AG04449 (cell line): ENCODE results near the gene HS3ST2.
"Not testable (repeated sequence)": the region's sequence is repeated elsewhere in the genome, so short reads cannot be mapped to it uniquely, and the experiment has no call there.

Experiments
- CTCF ChIA-PET: fragments of 350-600 bp; formaldehyde crosslinking; extraction: SDS; loops from one replicate; lab custom pipeline; 2021; ENCODE audit warnings: antibody characterized with exemption; lab: Yijun Ruan, JAX
- POLR2A ChIA-PET: fragments of 400-600, 350-600 bp; formaldehyde crosslinking; extraction: SDS; loops from one replicate; lab custom pipeline; 2020; ENCODE audit warnings: antibody characterized with exemption, inconsistent platforms; lab: Yijun Ruan, JAX
- DNase-seq: peaks from one replicate; pipeline ENCODE4 v3.0.0-alpha.2; 2010; ENCODE audit warnings: low read depth, low spot score
- H3K4me3 ChIP-seq: 2 replicates; pipeline ENCODE4 v1.5.1; 2011; ENCODE audit warnings: low read depth, mild to moderate bottlenecking, control low read depth, low read length
- CTCF ChIP-seq: IDR thresholded peaks from one replicate; pipeline ENCODE4 v1.5.1; 2011; ENCODE audit warnings: mild to moderate bottlenecking, moderate library complexity, low read length, control low read depth, inconsistent platforms; ENCODE audit not compliant: insufficient read depth; ENCODE audit errors: missing control alignments

Gene HS3ST2

GRCh38 chr16:22816475-22816874 lies 2.5 kb downstream of the HS3ST2 start:
- TF ChIP-seq CTCF = no peak
- DNase-seq = no peak
- no peak overlapping the region for H3K4me3 ChIP-seq
- CTCF ChIA-PET = interaction anchor here (1.0 kb wide), 1 partner anchor 28 kb away, joined by 3 read pairs; no protein-coding TSS in a partner anchor
- POLR2A ChIA-PET = no interaction called here

GRCh38 chr16:22818736-22819135 lies 4.8 kb downstream of the HS3ST2 start:
- CTCF ChIA-PET, POLR2A ChIA-PET, H3K4me3 ChIP-seq, DNase-seq: not testable (repeated sequence)

- POLR2A ChIA-PET = no interaction called here
- CTCF ChIA-PET = no interaction called here
- H3K4me3 ChIP-seq = no peak overlapping the region
- TF ChIP-seq CTCF = no peak
- DNase-seq = no peak
Observed at GRCh38 chr16:22838681-22839080, 24.7 kb downstream of the HS3ST2 start.

GRCh38 chr16:22842031-22842430 lies 28.1 kb downstream of the HS3ST2 start:
- POLR2A ChIA-PET, H3K4me3 ChIP-seq, CTCF ChIA-PET, DNase-seq: not testable (repeated sequence)

- CTCF ChIA-PET = no interaction called here
- DNase-seq = no peak
- H3K4me3 ChIP-seq = no peak overlapping the region
- no peak for TF ChIP-seq CTCF
- POLR2A ChIA-PET = no interaction called here
Observed at GRCh38 chr16:22843122-22843521, 29.2 kb downstream of the HS3ST2 start.

GRCh38 chr16:22843856-22844255 lies 29.9 kb downstream of the HS3ST2 start:
- DNase-seq = no peak
- H3K4me3 ChIP-seq = no peak overlapping the region
- no peak for TF ChIP-seq CTCF
- ChIA-PET CTCF (no interaction called here), POLR2A (no interaction called here)

- ChIA-PET CTCF (no interaction called here), POLR2A (no interaction called here)
- no peak for TF ChIP-seq CTCF
- H3K4me3 ChIP-seq = no peak overlapping the region
- DNase-seq = no peak
Observed at GRCh38 chr16:22844416-22844815, 30.5 kb downstream of the HS3ST2 start.
